ENCODE results near the gene CCDC88B. TPM values are rescaled to one million over a fixed set of nuclear protein-coding genes. Genes with fewer than 3 reads are reported as not detected.

CCDC88B gene
- total RNA-seq, 4 donors from 2014 or later: 7.4 to 14.9 (median 13.7) TPM

- TF ChIP-seq POLR2A (IDR thresholded peaks at IDR 0.05): no peak
- no peak for TF ChIP-seq CTCF (IDR thresholded peaks at IDR 0.05)
- intact Hi-C loops (cut with DNase I): no loop called here
- WGBS, 2 donors: 54 to 67% methylated on average over 5 to 8 of the region's 18 CpGs
- Histone ChIP-seq H3K4me1 (peaks cover 20 to 48% (median 21%) of the 10 kb centered on the region in 3 donors), H3K9me3 (no peaks in the 10 kb centered on the region), H3K36me3 (no peaks in the 10 kb centered on the region), H3K27me3 (peaks cover 9 to 100% (median 21%) of the 10 kb centered on the region in 4 donors), H3K27ac (no peak overlapping the region), H3K4me3 (no peak overlapping the region)
- no peak for DNase-seq
These were observed 42.2 kb upstream of the CCDC88B start for GRCh38 chr11:64297699-64298358.

GRCh38 chr11:64298966-64299846, 40.8 kb upstream of the CCDC88B start:
- Histone ChIP-seq H3K4me3 (peak overlapping the region; percentile 26 to 67 (median 46)), H3K9me3 (no peaks in the 10 kb centered on the region), H3K4me1 (peaks cover 26 to 56% (median 26%) of the 10 kb centered on the region in 3 donors), H3K27ac (peak overlapping the region in 2 of 4 donors; percentile 42 to 64), H3K36me3 (no peaks in the 10 kb centered on the region), H3K27me3 (peaks cover 9 to 88% (median 18%) of the 10 kb centered on the region in 4 donors)
- TF ChIP-seq POLR2A (IDR thresholded peaks at IDR 0.05): no peak
- TF ChIP-seq CTCF (IDR thresholded peaks at IDR 0.05): no peak
- WGBS, 2 donors: 10 to 23% methylated on average over 5 to 12 of the region's 60 CpGs
- no peak for DNase-seq
- intact Hi-C loops (cut with DNase I): no loop called here

- peak within 1 kb of the TSS in 3 of 4 donors; percentile 32 to 64 (median 42) for H3K27ac ChIP-seq
- peak within 1 kb of the TSS; percentile 26 to 67 (median 46) for H3K4me3 ChIP-seq
- 2 to 27% methylated on average over 5 to 24 of the region's 54 CpGs for WGBS, 2 donors
- no peaks in the 10 kb centered on the region for H3K36me3 ChIP-seq
- H3K27me3 ChIP-seq: peaks cover 9 to 80% (median 18%) of the 10 kb centered on the region in 4 donors
- TF ChIP-seq POLR2A (IDR thresholded peaks at IDR 0.05) (no peak), CTCF (IDR thresholded peaks at IDR 0.05) (no peak)
- no peaks in the 10 kb centered on the region for H3K9me3 ChIP-seq
- intact Hi-C loops (cut with DNase I): loop anchor here (5.0 kb wide), 1 partner anchor 98 kb away; no protein-coding TSS in a partner anchor
- H3K4me1 ChIP-seq: peaks cover 28 to 62% (median 29%) of the 10 kb centered on the region in 3 donors
- DNase-seq: no peak
These were observed 40.0 kb upstream of the CCDC88B start, which contains the start of gene CATSPERZ for GRCh38 chr11:64299847-64300648. Gene CATSPERZ (plus strand): TSS chr11:64300358. CDS start chr11:64300411, 53 bp downstream.

GRCh38 chr11:64303109-64304031, 36.6 kb upstream of the CCDC88B start:
- WGBS, 2 donors: 82 to 90% methylated on average over 5 to 10 of the region's 13 CpGs
- intact Hi-C loops (cut with DNase I): loop anchor here (5.0 kb wide), 1 partner anchor 101 kb away; no protein-coding TSS in a partner anchor
- H3K4me1 ChIP-seq: peaks cover 39 to 73% (median 43%) of the 10 kb centered on the region in 3 donors

More at GRCh38 chr11:64303109-64304031, 36.6 kb upstream of the CCDC88B start:
- Histone ChIP-seq H3K4me3 (peak overlapping the region in 2 of 4 donors; percentile 74 to 86), H3K27ac (peak overlapping the region; percentile 92 to 97 (median 94)), H3K27me3 (peaks cover 5 to 46% (median 10%) of the 10 kb centered on the region in 4 donors), H3K9me3 (no peaks in the 10 kb centered on the region), H3K36me3 (peaks cover 0 to 16% (median 0%) of the 10 kb centered on the region in 3 donors)
- DNase-seq: no peak
- TF ChIP-seq POLR2A (IDR thresholded peaks at IDR 0.05) (no peak), CTCF (IDR thresholded peaks at IDR 0.05) (no peak)

Data from esophagus squamous epithelium (tissue), 5 donors.